ENCODE measurements around the gene TMEM175.
"Not testable (repeated sequence)": the region's sequence is repeated elsewhere in the genome, so short reads cannot be mapped to it uniquely, and the experiment has no call there.

Gene TMEM175

GRCh38 chr4:989722-990471, 57.6 kb downstream of the TMEM175 start:
- DNase-seq (ENCODE audit: low read depth in 3 of 3): no peak

GRCh38 chr4:990746-991367, 58.6 kb downstream of the TMEM175 start:
- DNase-seq (ENCODE audit: low read depth in 3 of 3): no peak

- DNase-seq (ENCODE audit: low read depth in 3 of 3): no peak
Observed at GRCh38 chr4:991451-992296, 59.4 kb downstream of the TMEM175 start.

- no peak for DNase-seq (ENCODE audit: low read depth in 3 of 3)
Observed at GRCh38 chr4:992297-993110, 60.2 kb downstream of the TMEM175 start.

- DNase-seq (ENCODE audit: low read depth in 3 of 3): no peak
Observed at GRCh38 chr4:993111-994029, 61.1 kb downstream of the TMEM175 start, which contains the start of gene SLC26A1. SLC26A1 (minus strand) TSS chr4:993404; CDS start chr4:991703, 1,701 bp downstream.

GRCh38 chr4:995311-996026, 63.2 kb downstream of the TMEM175 start:
- no peak for DNase-seq (ENCODE audit: low read depth in 3 of 3)

- no peak for DNase-seq (ENCODE audit: low read depth in 3 of 3)
Observed at GRCh38 chr4:996030-996996, 64.1 kb downstream of the TMEM175 start.

- no peak for DNase-seq (ENCODE audit: low read depth in 3 of 3)
Observed at GRCh38 chr4:996997-997374, 64.7 kb downstream of the TMEM175 start.

GRCh38 chr4:997375-998071, 65.3 kb downstream of the TMEM175 start:
- DNase-seq (ENCODE audit: low read depth in 3 of 3): no peak

GRCh38 chr4:998096-998691, 65.9 kb downstream of the TMEM175 start:
- no peak for DNase-seq (ENCODE audit: low read depth in 3 of 3)

- not testable (repeated sequence) for DNase-seq (ENCODE audit: low read depth in 3 of 3)
Observed at GRCh38 chr4:999240-999863, 67.1 kb downstream of the TMEM175 start.

- DNase-seq (ENCODE audit: low read depth in 3 of 3): no peak
Observed at GRCh38 chr4:999882-1000425, 67.7 kb downstream of the TMEM175 start.

- no peak for DNase-seq (ENCODE audit: low read depth in 3 of 3)
Observed at GRCh38 chr4:1000686-1001260, 68.5 kb downstream of the TMEM175 start.

GRCh38 chr4:1001561-1002130, 69.4 kb downstream of the TMEM175 start:
- no peak for DNase-seq (ENCODE audit: low read depth in 3 of 3)

- DNase-seq (ENCODE audit: low read depth in 3 of 3): no peak
Observed at GRCh38 chr4:1002131-1002630, 69.9 kb downstream of the TMEM175 start.

Data from stimulated activated CD4-positive, alpha-beta T cell treated with anti-CD3 and anti-CD28 coated beads, TNF-alpha, amount 100 ng/mL, for 48 hours (primary cell).